Osteocyte (in vitro differentiated cells): ENCODE measurements around the gene ZNF609. TPM values are rescaled to one million over a fixed set of nuclear protein-coding genes. Genes with fewer than 3 reads are reported as not detected.
"Not testable (repeated sequence)": the region's sequence is repeated elsewhere in the genome, so short reads cannot be mapped to it uniquely, and the experiment has no call there.

Experiments used
- DNase-seq: peaks from one replicate; pipeline ENCODE4 v3.0.0; 2021; ENCODE audit warnings: mixed read lengths; ENCODE audit not compliant: unreplicated experiment; ENCODE audit errors: extremely low spot score
- H3K27ac Mint-ChIP-seq: one replicate; pipeline ENCODE4 v1.8.0; 2021; ENCODE audit warnings: mild to moderate bottlenecking, mixed read lengths; ENCODE audit not compliant: unreplicated experiment
- H3K27me3 Mint-ChIP-seq: one replicate; pipeline ENCODE4 v1.8.0; 2021; ENCODE audit warnings: mixed read lengths; ENCODE audit not compliant: unreplicated experiment
- H3K36me3 Mint-ChIP-seq: one replicate; pipeline ENCODE4 v1.8.0; 2021; ENCODE audit warnings: mixed read lengths; ENCODE audit not compliant: unreplicated experiment
- H3K4me1 Mint-ChIP-seq: one replicate; pipeline ENCODE4 v1.8.0; 2021; ENCODE audit warnings: mixed read lengths; ENCODE audit not compliant: unreplicated experiment
- H3K4me3 Mint-ChIP-seq: one replicate; pipeline ENCODE4 v1.8.0; 2021; ENCODE audit warnings: mild to moderate bottlenecking, moderate library complexity, mixed read lengths; ENCODE audit not compliant: unreplicated experiment
- H3K9me3 Mint-ChIP-seq: one replicate; pipeline ENCODE4 v1.8.0; 2021; ENCODE audit warnings: mixed read lengths; ENCODE audit not compliant: unreplicated experiment
- CTCF ChIP-seq: fragments of 200-600 bp; sonication (generic); IDR thresholded peaks from 2 replicates; pipeline ENCODE4 v1.5.0; 2021; ENCODE audit warnings: antibody characterized with exemption, mild to moderate bottlenecking, moderate library complexity
- total RNA-seq: library from RNA; stranded (reverse); gene quantifications from 2 replicates; pipeline ENCODE4 v1.2.1, GENCODE V29; 2021

The ZNF609 gene
- total RNA-seq, 1 donor from 2014 or later = 31.7 TPM

DNA sequence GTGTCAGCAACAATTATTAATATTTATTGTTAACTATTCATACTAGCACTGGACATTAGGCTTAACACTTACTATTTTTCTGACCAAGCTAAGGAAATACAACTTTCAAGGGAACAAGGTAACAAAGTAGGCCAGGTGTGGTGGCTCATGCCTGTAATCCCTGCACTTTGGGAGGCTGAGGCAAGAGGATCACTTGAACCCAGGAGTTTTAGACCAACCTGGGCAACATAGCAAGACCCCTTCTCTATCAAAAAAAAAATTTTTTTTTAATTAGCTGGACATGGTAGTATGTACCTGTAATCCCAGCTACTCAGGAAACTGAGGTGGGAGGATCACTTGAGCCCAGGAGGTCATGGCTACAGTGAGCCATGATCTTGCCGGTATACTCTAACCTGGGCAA is 183.3 kb downstream of the ZNF609 start:
- Mint-ChIP-seq H3K4me1 (peaks cover 19% of the 10 kb centered on the region), H3K4me3 (no peak overlapping the region), H3K9me3 (peaks cover 3% of the 10 kb centered on the region), H3K36me3 (peaks cover 4% of the 10 kb centered on the region), H3K27me3 (no peaks in the 10 kb centered on the region), H3K27ac (no peak overlapping the region)
- no peak for DNase-seq
- TF ChIP-seq CTCF = no peak

GRCh38 chr15:64644811-64645210 is 184.4 kb downstream of the ZNF609 start:
- H3K4me3 Mint-ChIP-seq, H3K9me3 Mint-ChIP-seq: not testable (repeated sequence)

GRCh38 chr15:64645995-64646394 is 185.6 kb downstream of the ZNF609 start:
- Mint-ChIP-seq H3K4me1 (peaks cover 2% of the 10 kb centered on the region), H3K9me3 (peaks cover 3% of the 10 kb centered on the region), H3K4me3 (no peak overlapping the region), H3K36me3 (no peaks in the 10 kb centered on the region), H3K27me3 (no peaks in the 10 kb centered on the region), H3K27ac (no peak overlapping the region)
- no peak for TF ChIP-seq CTCF
- DNase-seq = no peak

More at GRCh38 chr15:64644811-64645210, 184.4 kb downstream of the ZNF609 start:
- H3K27me3 Mint-ChIP-seq, H3K36me3 Mint-ChIP-seq, H3K27ac Mint-ChIP-seq, DNase-seq: not testable (repeated sequence)
- H3K4me1 Mint-ChIP-seq = peaks cover 12% of the 10 kb centered on the region

DNA sequence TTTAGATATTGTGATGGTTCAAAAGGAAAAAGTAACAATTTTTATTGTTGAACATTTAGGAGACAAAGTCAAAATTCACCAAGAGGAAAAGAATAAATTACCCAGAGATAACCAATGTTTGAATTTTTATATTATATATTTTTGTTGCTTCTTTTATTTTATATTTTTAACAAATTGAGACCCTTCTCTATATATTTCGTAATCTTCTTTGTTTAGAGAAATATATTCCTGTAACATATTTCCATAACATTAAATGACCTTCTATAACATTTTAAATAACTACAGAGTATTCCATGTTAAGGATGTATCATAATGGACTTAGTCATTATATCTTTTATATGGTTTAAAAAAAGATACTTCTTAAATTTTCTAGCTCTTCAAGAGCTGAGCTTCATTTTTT is 187.0 kb downstream of the ZNF609 start:
- Mint-ChIP-seq H3K27ac (no peak overlapping the region), H3K9me3 (peaks cover 3% of the 10 kb centered on the region), H3K4me1 (no peaks in the 10 kb centered on the region), H3K27me3 (no peaks in the 10 kb centered on the region), H3K36me3 (no peaks in the 10 kb centered on the region), H3K4me3 (no peak overlapping the region)
- TF ChIP-seq CTCF = no peak
- no peak for DNase-seq

DNA sequence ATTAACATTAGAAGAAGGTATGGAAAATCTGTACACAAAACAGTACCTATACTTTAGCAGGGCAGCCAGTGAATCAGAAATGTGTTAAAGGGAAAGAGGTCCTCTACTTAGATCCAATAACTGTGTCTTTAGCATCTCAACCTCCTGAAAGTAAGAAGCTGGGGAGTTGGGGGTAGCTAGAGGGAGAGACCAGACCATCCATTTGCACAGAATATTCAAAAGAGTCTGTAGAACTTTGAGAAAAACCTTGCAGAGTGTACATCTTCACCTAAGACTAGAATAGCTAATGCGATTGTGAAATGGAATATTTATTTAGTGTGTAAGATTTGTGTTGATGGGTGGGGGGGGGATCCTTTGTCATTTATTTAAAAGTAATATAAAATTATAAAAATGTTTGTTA is 190.2 kb downstream of the ZNF609 start:
- H3K27me3 Mint-ChIP-seq = no peaks in the 10 kb centered on the region
- no peak overlapping the region for H3K27ac Mint-ChIP-seq
- H3K9me3 Mint-ChIP-seq = peaks cover 3% of the 10 kb centered on the region
- no peak overlapping the region for H3K4me3 Mint-ChIP-seq
- no peaks in the 10 kb centered on the region for H3K4me1 Mint-ChIP-seq
- H3K36me3 Mint-ChIP-seq = no peaks in the 10 kb centered on the region
- no peak for TF ChIP-seq CTCF
- no peak for DNase-seq

GRCh38 chr15:64651601-64652191 is 191.3 kb downstream of the ZNF609 start:
- no peak overlapping the region for H3K27ac Mint-ChIP-seq
- no peak overlapping the region for H3K4me3 Mint-ChIP-seq
- DNase-seq = no peak
- H3K9me3 Mint-ChIP-seq = no peaks in the 10 kb centered on the region
- H3K27me3 Mint-ChIP-seq = no peaks in the 10 kb centered on the region
- TF ChIP-seq CTCF = no peak
- H3K4me1 Mint-ChIP-seq = no peaks in the 10 kb centered on the region
- H3K36me3 Mint-ChIP-seq = no peaks in the 10 kb centered on the region
